ENCODE data around the gene KNL1.
"Not testable (repeated sequence)": the region's sequence is repeated elsewhere in the genome, so short reads cannot be mapped to it uniquely, and the experiment has no call there.

DNA sequence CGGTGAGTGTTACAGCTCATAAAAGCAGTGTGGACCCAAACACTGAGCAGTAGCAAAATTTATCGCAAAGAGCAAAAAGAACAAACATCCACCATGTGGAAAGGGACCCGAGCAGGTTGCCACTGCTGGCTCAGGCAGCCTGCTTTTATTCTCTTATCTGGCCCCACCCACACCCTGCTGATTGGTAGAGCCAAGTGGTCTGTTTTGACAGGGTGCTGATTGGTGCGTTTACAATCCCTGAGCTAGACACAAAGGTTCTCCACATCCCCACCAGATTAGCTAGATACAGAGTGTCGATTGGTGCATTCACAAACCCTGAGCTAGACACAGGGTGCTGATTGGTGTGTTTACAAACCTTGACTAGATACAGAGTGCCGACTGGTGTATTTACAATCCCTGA, 82.2 kb downstream of the KNL1 start:
- TF ChIP-seq, protein P1, sequence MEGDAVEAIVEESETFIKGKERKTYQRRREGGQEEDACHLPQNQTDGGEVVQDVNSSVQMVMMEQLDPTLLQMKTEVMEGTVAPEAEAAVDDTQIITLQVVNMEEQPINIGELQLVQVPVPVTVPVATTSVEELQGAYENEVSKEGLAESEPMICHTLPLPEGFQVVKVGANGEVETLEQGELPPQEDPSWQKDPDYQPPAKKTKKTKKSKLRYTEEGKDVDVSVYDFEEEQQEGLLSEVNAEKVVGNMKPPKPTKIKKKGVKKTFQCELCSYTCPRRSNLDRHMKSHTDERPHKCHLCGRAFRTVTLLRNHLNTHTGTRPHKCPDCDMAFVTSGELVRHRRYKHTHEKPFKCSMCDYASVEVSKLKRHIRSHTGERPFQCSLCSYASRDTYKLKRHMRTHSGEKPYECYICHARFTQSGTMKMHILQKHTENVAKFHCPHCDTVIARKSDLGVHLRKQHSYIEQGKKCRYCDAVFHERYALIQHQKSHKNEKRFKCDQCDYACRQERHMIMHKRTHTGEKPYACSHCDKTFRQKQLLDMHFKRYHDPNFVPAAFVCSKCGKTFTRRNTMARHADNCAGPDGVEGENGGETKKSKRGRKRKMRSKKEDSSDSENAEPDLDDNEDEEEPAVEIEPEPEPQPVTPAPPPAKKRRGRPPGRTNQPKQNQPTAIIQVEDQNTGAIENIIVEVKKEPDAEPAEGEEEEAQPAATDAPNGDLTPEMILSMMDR (IDR thresholded peaks at IDR 0.05; ENCODE audit: low read length) = not testable (repeated sequence)
- not testable (repeated sequence) for TF ChIP-seq EZH2 (IDR thresholded peaks at IDR 0.05; ENCODE audit: borderline replicate concordance, low read length)
